DMS79 treated with DMSO at 0.1 percent for 48 hours (cell line): ENCODE results near the gene GAB4.

Source experiments
- DNase-seq: peaks from one replicate; lab custom pipeline; 2025; lab: John Stamatoyannopoulos, UW

Gene GAB4

DNA sequence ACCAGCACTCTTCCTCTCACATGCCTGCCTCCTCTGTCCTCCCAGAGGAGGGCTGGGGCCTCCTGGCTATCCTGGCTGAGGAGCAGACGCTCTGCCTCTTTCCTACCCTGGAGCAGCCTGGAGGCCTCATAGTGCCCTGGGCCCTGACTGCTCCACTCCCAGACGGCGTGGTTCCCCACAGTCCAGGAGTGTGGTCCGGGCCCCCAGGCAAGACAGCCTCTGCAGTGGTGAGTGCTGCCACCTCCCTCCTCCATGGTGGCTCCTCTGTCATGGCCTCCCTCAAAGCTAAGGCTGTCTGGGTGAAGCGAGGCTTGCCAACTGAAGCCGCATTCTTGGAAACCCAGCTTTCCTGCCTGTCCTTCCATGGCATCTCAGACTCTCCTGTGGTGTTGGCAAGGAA is 19.8 kb downstream of the GAB4 start:
- no peak for DNase-seq

GRCh38 chr22:16987822-16988221 is 20.2 kb downstream of the GAB4 start:
- no peak for DNase-seq

- DNase-seq, result no peak
Observed at GRCh38 chr22:16975155-16975885, 32.7 kb downstream of the GAB4 start.

DNA sequence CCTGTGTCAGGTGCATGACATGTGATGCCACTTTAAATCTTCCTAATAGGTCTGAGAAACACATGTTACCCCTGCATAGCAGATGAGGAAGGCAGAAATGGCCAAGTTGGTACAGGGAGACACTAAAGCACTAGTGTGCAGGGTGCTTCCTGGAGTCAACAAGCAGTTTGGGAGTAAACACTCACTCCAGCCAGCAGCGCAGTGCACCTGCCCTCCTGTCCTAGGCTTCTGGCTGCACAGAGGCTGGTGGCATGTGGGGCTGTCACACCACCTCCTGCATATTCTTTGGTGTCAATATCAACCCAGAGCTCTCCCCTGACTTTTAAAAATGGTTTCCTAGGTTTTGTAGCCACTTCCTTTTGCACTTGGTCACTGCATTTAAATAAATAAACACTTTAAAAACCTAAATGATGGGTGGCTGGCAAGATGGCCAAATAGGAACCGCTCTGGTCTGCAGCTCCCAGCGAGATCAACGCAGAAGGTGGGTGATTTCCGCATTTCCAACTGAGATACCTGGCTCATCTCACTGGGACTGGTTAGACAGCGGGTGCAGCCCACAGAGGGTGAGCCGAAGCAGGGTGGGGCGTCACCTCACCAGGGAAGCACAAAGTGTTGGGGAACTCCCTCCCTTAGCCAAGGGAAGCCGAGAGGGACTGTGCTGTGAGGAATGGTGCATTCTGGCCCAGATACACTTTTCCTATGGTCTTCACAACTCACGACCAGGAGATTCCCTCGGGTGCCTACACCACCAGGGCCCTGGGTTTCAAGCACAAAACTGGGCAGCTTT is 33.5 kb downstream of the GAB4 start:
- no peak for DNase-seq

DNA sequence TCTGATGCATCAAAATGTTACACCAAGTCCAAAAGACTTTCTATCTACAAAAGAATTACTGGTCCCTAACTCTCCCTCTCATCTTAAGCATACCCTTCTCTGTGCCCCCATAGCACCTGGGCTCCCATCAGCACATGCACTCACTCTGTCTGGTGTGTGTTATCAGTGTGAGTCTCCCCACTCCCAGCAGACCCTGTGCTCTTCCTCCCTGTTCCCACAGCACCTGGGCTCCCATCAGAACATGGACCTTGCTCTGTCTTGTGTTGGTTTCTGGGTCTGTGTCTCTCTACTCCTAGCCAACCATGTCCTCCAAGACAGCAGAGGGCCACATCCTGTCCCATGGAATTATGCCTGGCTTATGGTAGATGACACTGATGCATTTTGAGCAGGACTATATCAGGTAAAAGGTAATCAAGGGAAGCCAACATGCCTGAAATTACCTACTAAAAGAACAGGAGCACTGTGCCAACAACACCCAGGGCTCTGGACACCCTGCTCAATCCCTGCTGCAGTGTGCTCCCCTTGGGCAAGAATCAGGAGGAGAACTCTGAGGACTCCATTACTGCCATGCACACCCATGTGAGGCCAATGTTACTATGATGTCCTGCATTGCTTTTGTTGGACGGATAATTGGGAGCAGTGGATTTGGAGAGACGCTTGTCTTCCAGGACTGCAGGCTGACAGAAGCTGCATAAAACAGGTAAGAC is 34.3 kb downstream of the GAB4 start:
- no peak for DNase-seq

DNA sequence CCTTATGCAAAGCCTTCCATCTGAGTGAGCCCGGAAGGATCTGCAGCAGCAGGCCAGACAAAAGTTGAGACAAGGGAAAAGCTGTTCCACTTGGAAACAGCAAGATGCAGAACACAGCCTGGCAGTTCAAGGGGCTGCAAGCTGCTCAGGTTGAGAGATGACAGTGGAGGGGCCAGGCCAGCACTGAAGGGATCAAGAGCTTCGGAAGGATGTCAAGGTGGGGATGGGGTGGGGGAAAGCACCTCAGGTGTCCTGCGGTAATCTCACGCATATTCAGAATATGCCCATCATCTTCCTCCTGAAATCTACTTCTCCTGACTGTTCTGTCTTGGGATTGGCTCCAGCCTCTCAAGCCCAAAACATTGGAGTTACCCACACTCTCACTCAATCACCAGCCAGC is 35.7 kb downstream of the GAB4 start:
- DNase-seq, result no peak

DNA sequence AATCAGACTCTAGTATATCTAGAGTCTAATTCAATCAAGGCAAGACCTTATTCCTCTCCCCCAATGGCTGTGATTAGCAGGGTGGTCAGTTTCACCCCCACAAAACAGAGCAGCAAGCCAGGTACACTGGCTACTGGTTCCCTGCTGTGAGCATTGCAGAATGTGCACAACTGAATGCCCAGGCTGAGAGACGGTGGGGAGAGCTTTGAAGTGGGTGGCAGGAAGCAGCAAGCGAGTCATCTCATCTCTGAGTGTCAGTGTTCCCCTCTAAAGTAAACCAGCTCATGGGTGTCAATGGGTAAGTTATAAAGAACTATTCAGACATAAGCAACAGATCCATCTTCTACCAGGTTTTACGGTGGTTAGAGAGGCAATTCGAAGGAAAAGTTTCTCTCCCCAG is 37.6 kb downstream of the GAB4 start:
- DNase-seq, result no peak

DNA sequence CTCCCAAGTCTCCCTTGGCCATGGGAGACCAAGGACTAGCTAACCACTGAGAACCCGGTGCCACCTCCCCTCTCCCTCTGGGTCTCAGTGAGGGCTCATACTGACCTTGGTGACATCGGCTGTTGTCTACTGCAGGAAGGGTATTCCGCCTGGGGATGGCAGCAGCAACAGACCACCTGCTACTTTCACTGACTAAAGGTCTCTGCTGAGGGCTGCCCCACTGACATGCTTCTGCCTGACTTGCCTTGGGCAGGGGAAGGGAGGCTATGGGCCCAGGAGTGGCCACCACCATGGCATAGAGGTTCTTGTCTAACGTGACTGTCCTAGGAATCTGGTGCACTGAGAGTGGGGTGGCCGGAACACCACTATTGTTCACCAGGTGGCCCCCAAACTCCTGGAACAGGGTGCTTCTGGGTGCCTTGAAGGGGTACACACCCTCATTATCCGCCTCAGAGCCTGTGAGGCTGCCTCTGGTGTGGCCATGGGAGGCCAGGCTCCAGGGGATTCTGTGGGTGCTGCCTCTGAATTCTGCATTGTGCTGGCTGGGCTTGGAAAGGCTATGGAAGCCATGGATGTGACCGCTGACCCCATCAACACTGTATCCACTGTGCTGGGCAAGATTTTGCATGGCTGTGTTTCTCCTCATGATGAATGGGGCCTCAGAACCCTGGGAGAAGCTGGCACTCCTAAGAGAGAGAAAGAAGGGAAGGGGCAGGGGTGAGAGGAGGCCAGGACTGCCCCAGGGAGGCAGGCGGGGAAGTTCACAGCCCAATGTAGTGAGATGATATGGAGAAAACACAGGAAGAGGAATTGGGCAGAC is 38.3 kb downstream of the GAB4 start:
- no peak for DNase-seq

DNA sequence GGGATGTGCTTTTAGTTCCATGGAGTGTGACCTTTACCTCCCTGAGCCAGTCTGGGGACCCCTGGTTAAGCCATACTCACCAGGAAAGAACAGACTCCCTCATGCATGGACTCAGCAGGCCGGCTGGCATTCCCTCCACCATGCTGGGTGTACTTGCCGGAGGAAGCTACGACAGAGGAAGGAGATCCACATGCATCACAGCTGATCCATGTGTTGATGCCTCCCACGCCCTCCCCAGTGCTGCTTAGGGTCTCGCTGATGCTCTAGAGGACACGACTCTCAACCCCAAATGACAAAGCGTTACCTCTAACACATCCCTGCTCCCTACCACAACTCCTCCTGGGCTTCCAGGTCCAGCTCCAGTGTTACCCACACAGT is 39.8 kb downstream of the GAB4 start:
- no peak for DNase-seq

DNA sequence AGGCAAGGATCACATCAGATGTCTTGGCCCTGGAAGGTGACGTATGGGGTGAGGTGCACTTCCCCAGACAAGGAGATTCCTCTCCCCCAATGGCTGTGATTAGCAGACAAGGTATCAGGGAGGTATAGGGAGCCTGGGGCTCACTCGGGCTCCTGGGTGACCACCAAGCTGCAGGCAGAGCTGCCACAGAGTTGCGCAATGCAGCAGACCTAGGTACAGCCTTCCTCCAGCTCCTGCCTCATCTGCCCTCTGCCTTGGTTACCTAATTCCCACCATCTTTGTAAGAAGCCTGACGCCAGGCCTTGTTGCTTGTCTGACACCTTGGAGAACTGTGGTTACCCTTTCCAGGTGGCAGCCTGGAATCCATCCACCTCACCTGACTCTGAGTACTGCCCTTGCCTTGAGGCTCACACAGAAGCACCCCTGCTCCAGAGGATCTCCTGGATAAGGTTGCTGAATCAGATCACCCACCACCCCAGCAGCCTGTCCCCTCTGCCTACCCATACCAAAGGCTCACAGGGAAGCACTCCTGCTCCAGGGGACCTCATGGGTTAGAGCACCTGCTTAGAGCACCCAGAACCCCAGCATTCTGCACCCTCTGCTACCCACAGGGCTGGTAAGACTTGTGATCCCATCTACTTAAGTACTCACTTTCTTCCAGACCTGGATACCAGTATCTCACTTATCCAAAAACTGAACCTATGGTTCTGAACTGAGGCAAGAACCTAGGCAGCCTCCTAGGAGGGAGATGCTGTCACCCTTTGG is 40.4 kb downstream of the GAB4 start:
- no peak for DNase-seq

- no peak for DNase-seq
Observed at GRCh38 chr22:16966251-16966650, 41.8 kb downstream of the GAB4 start.

GRCh38 chr22:16965560-16965959 is 42.5 kb downstream of the GAB4 start:
- DNase-seq, result no peak

GRCh38 chr22:16965083-16965482 is 42.9 kb downstream of the GAB4 start:
- DNase-seq, result no peak

DNA sequence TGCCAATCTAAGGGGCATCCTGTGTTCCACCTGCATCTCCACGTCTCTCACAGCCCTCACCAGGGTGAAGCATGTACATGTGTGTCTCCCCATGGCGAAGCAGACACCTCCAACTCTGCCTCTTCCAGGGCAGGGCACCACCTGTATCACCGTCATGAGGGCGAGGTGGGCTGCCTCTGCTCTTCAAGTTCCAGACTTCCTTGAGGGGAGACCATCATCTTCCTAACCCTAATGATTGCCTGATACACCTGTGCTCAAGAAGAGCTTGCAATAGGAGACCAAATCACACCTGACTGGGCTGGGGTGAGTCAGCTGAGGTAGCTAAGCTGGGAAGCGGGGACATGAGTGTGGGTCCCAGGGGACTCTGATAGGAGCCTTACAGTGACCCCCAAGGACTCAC is 43.7 kb downstream of the GAB4 start:
- no peak for DNase-seq

GRCh38 chr22:16963189-16963945 is 44.7 kb downstream of the GAB4 start:
- no peak for DNase-seq

DNA sequence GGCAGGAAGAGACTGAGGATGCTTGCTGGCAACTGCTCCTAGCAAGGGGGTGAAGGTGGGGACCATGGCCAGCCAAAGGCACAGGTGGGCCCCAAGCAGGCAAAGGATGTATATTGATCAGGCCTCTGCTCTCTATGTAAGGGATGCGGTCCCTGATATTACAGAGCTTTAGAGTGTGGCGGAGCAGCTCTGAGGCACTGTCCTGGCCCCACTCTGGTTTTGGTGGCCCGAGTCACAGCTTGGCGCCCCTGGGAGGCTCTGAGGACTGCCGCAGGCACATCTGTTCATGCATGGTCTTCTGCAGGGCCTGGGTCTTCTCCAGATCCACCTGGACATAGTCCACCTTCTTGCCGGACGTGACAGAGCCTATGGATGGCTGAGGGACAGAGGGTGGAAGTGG is 45.5 kb downstream of the GAB4 start:
- DNase-seq, result no peak

GRCh38 chr22:16961477-16962186 is 46.4 kb downstream of the GAB4 start:
- DNase-seq, result no peak

GRCh38 chr22:16960884-16961249 is 47.2 kb downstream of the GAB4 start:
- DNase-seq, result no peak

DNA sequence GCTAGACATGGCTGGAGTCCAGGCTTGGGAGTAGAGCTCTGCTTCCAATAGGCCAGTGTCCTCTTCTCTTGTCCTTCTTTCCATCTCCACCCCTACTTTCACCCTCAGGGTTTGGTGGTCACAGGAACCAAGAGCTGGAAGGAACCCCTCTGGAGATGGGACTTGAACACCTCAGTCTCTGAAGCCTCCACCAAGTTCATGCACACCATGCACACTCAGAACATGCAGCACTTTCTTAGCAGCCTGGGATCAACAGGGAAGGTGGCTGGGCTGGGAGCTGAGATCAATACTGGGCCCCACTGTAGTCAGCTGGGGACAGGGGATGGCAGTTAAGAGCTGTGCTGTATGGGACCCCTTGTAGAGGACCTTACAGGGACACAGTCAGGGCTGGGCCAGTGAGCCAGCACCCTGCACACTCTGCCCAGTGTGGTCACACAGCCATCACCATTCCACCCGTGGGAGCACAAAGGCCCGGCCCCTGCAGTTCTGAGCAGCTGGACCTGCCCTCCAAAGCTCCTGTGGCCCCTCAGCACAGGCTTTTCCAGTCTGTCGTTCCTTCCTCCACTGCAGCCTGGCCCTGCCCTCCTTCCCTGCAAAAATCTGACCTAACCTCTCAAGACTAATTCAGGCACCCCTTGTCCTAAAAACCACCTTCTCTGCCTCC is 47.7 kb downstream of the GAB4 start:
- DNase-seq, result no peak
